ENCODE measurements around the gene MELTF. TPM values are rescaled to one million over a fixed set of nuclear protein-coding genes. Genes with fewer than 3 reads are reported as not detected.
"Not testable (repeated sequence)": the region's sequence is repeated elsewhere in the genome, so short reads cannot be mapped to it uniquely, and the experiment has no call there.

The MELTF gene
- 5.6 and 20.8 TPM in 2 replicates for total RNA-seq (ENCODE audit: low replicate concordance)

DNA sequence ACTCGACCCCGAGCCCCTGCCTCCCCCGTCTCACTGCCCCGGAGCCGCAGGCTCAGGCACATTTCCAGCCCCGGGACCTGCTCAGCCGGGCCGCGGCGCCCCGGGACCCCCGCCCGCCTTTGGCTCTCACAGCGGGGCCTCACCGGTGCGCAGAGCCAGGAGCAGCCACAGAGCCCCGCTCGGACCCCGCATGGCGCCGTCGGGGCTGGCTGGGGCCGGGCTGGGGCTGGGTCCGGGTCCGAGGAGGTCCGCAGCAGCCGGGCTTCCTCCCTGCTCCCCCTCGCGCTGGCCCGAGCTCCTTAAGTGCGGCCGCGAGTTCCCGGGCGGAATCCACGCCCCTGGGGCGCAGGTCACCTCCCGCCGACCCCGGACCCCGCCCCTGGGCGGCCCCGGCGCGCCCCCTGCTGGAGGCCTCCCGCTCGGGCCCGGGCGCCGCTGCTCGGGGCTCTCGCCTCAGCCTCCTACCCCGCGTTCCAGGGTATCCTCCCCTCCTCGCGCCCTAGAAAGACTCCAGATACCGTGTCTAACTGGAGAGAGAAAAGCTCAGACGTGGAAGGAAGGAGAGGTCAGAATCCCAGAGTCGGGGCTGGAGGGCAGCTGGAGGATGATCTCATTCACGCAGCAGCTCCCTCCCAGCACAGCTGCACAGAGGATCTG lies at the start of gene MELTF:
TSS of gene MELTF (minus strand) at position 307 of the 657 bp plus-strand sequence. CDS start at position 192, 115 bp downstream.
- TF ChIP-seq CTCF (IDR thresholded peaks at IDR 0.05; ENCODE audit: insufficient read depth, low read length): peak; percentile 51
- H3K4me3 ChIP-seq (ENCODE audit: low read depth, low read length): peak within 1 kb of the TSS; percentile 63
- DNase-seq (ENCODE audit: low read depth): peak; percentile 64

DNA sequence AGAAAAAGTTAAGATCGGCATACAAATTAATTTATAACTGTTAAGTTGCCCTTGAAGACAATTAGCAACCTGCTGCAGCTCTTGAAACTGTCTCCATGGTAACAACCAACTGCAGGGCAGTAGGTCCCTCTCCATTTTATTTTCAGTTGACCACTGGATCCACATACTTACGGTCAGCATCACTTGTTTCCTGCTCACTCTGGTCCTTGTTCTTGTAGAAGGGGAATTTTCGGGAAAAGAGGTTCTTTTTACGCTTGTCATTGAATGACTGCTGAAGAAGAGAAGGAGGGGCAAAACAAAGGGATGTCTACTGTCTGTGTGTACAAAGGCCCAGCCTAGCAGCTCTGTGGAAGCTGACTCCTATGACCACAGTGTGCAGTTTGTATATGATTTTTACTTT lies 46.8 kb upstream of the MELTF start:
- DNase-seq (ENCODE audit: low read depth): no peak
- no peak overlapping the region for H3K4me3 ChIP-seq (ENCODE audit: low read depth, low read length)
- no peak for TF ChIP-seq CTCF (IDR thresholded peaks at IDR 0.05; ENCODE audit: insufficient read depth, low read length)

- DNase-seq (ENCODE audit: low read depth): no peak
- H3K4me3 ChIP-seq (ENCODE audit: low read depth, low read length): no peak overlapping the region
- no peak for TF ChIP-seq CTCF (IDR thresholded peaks at IDR 0.05; ENCODE audit: insufficient read depth, low read length)
These were observed 38.5 kb upstream of the MELTF start for GRCh38 chr3:197068077-197068476.

DNA sequence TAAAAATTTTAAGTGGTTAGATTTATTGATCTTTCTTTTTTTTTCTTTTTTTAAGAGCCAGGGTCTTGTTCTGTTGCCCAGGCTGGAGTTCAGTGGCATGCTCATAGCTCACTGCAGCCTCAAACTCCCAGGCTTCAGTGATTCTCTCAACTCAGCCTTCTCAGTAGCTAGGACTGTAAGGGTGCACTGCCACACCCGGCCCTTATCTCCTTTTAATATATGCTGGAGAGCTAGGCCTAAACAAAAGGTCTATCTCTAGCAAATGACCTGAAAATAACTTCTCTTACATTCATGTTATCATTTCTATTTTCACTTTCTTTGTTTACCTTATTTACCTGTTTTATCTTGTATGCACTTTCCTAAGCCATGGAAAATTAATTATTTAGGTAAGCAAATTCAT lies 35.2 kb upstream of the MELTF start:
- H3K4me3 ChIP-seq (ENCODE audit: low read depth, low read length): no peak overlapping the region
- TF ChIP-seq CTCF (IDR thresholded peaks at IDR 0.05; ENCODE audit: insufficient read depth, low read length): no peak
- DNase-seq (ENCODE audit: low read depth): no peak

DNA sequence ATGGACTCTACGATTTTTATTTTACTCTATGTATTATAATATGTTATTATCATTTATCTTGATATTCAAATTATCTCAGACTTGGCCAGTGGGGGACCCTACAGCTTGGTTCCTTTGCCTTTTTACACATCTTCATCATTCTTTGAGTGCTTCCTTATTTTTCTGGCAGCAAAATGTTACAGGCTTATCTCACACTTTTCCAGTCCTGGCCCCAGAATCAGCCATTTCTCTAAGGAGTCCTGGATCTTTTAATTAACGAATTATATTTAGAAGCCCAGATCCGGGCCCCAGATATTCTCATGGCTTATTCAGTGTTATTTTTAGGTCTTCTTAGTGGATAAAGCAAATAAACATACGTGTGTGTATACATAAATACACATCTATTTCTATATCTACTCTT lies 32.8 kb upstream of the MELTF start:
- DNase-seq (ENCODE audit: low read depth): no peak
- TF ChIP-seq CTCF (IDR thresholded peaks at IDR 0.05; ENCODE audit: insufficient read depth, low read length): no peak
- H3K4me3 ChIP-seq (ENCODE audit: low read depth, low read length): no peak overlapping the region

DNA sequence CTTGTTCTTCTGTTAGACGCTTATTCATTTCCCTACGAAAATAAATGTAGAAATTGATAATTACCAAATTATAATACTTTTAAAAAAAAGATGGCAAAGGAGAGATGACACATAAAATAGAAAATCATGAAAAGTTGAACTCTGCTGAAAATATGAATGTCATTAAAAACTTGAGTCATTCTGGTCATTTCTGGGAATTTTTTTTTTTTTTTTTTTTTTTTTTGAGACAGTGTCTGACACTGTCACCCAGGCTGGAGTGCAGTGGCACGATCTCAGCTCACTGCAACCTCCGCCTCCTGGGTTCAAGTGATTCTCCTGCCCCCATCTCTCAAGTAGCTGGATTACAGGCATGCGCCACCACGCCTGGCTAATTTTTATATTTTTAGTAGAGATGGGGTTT lies 22.0 kb upstream of the MELTF start:
- H3K4me3 ChIP-seq (ENCODE audit: low read depth, low read length); DNase-seq (ENCODE audit: low read depth): not testable (repeated sequence)

- H3K4me3 ChIP-seq (ENCODE audit: low read depth, low read length): no peak overlapping the region
- no peak for DNase-seq (ENCODE audit: low read depth)
- TF ChIP-seq CTCF (IDR thresholded peaks at IDR 0.05; ENCODE audit: insufficient read depth, low read length): no peak
These were observed 20.9 kb upstream of the MELTF start for GRCh38 chr3:197050511-197050910.

Data from fibroblast of the aortic adventitia (primary cell).